Vagina (tissue), 2 donors: ENCODE data around the gene NRGN. TPM values are rescaled to one million over a fixed set of nuclear protein-coding genes. Genes with fewer than 3 reads are reported as not detected.

Experiments
- DNase-seq, 2 donors: peaks; one replicate each; pipeline ENCODE4 v3.0.0-alpha.2; 2017; ENCODE audit errors: extremely low spot score in 2 of 2
- H3K27ac ChIP-seq: fragments of 200-600 bp; sonication (generic); one replicate; pipeline ENCODE4 v1.5.1; 2019
- H3K27me3 ChIP-seq: fragments of 200-600 bp; sonication (generic); one replicate; pipeline ENCODE4 v1.5.1; 2019
- H3K36me3 ChIP-seq, 2 donors: fragments of 200-600 bp; sonication (generic); one replicate each; pipeline ENCODE4 v1.5.1; 2017 to 2019
- H3K4me1 ChIP-seq: fragments of 200-600 bp; sonication (generic); one replicate; pipeline ENCODE4 v1.5.1; 2019
- H3K4me3 ChIP-seq, 2 donors: fragments of 200-600 bp; sonication (generic); 1 replicate in 1 of 2; 2 replicates in 1 of 2; pipeline ENCODE4 v1.5.1; 2016 to 2019
- H3K9me3 ChIP-seq: fragments of 200-600 bp; sonication (generic); one replicate; pipeline ENCODE4 v1.5.1; 2019
- POLR2A ChIP-seq, 2 donors: fragments of 450-650 bp; IDR thresholded peaks; one replicate each; pipeline ENCODE4 v1.6.1; 2017; ENCODE audit warnings: antibody characterized with exemption in 2 of 2, mild to moderate bottlenecking in 2 of 2, moderate library complexity in 2 of 2
- POLR2AphosphoS5 ChIP-seq, 2 donors: sonication (generic); formaldehyde crosslinking; IDR thresholded peaks; one replicate each; pipeline ENCODE4 v1.9.0; 2017; ENCODE audit warnings: antibody characterized with exemption in 2 of 2, mild to moderate bottlenecking in 2 of 2, low read depth in 1 of 2; ENCODE audit not compliant: insufficient read depth in 1 of 2
- intact Hi-C: fragments of 100-400 bp; cut with DNase I; formaldehyde crosslinking; loops from one replicate; pipeline ENCODE4 v1.15.1; 2023
- total RNA-seq: library from RNA; depleted of rRNA; stranded (reverse); fragments of >200 nt; gene quantifications from one replicate; pipeline ENCODE4 v1.2.3, GENCODE V29; 2016
- TF ChIP-seq, protein P1 (sequence below), 3 experiments: fragments of 450-650 bp in 2 of 3; fragments of 200-600 bp in 1 of 3; sonication (generic) in 1 of 3; IDR thresholded peaks; one replicate each; pipeline ENCODE4 v1.5.1; 2017 to 2019; ENCODE audit warnings: antibody characterized with exemption in 3 of 3, mild to moderate bottlenecking in 2 of 3, moderate library complexity in 2 of 3

Gene NRGN
- total RNA-seq, 1 donor from 2014 or later = 0.98 TPM

DNA sequence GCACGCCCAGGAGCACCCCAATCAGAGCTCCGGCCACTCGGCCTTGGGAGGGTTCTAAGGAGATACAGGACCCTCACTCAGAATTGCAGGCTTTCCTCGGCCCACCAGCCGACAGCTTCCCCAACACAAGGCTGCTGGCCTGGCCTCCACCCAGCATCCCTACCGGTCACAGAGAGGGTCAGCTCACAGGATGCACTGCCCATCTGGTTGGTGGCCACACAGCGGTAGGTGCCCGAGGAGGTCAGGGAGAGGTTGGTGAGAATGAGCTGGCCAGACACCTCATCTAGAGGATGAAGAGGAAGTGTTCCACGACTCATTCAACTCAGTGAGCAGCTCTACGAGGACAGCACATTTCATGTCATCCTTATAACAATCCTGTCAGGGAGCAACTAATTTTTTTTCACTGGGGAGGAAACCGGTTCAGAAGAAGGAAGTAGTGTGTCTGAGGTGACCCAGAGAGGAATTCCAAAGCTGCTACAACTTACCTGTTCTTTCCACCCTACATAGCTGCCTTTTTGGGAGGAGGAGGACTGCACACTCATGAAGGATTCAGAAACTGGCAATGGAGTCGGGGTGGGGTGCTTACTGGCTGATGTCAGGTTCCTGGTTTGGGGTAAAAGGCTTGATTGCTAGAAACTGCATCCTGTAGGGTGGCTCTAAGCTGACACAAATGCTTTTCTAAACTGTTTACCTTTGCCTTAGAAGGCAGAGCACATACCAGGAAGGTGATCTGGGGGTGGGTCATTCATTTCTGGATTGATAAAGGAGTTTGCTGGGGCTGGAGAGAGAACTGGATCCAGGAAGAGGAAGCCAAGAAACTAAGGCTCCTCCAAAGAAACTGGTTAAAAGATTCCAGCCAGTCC, 9.0 kb downstream of the NRGN start:
- Histone ChIP-seq H3K36me3 (no peaks in the 10 kb centered on the region), H3K9me3 (no peaks in the 10 kb centered on the region), H3K27me3 (no peaks in the 10 kb centered on the region), H3K4me3 (no peak overlapping the region), H3K27ac (peak overlapping the region; percentile 20), H3K4me1 (peaks cover 22% of the 10 kb centered on the region)
- intact Hi-C loops = loop anchor here (5.0 kb wide), 1 partner anchor 76 kb away; the partner anchor contains the start of genes SIAE and SPA17
- TF ChIP-seq POLR2AphosphoS5 (IDR thresholded peaks at IDR 0.05; ENCODE audit: insufficient read depth in 1 of 2, low read depth in 1 of 2) (no peak), POLR2A (IDR thresholded peaks at IDR 0.05) (no peak)
- TF ChIP-seq, protein P1, sequence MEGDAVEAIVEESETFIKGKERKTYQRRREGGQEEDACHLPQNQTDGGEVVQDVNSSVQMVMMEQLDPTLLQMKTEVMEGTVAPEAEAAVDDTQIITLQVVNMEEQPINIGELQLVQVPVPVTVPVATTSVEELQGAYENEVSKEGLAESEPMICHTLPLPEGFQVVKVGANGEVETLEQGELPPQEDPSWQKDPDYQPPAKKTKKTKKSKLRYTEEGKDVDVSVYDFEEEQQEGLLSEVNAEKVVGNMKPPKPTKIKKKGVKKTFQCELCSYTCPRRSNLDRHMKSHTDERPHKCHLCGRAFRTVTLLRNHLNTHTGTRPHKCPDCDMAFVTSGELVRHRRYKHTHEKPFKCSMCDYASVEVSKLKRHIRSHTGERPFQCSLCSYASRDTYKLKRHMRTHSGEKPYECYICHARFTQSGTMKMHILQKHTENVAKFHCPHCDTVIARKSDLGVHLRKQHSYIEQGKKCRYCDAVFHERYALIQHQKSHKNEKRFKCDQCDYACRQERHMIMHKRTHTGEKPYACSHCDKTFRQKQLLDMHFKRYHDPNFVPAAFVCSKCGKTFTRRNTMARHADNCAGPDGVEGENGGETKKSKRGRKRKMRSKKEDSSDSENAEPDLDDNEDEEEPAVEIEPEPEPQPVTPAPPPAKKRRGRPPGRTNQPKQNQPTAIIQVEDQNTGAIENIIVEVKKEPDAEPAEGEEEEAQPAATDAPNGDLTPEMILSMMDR (IDR thresholded peaks at IDR 0.05) = no peak
- DNase-seq = peak in 1 of 2 donors; percentile 85

DNA sequence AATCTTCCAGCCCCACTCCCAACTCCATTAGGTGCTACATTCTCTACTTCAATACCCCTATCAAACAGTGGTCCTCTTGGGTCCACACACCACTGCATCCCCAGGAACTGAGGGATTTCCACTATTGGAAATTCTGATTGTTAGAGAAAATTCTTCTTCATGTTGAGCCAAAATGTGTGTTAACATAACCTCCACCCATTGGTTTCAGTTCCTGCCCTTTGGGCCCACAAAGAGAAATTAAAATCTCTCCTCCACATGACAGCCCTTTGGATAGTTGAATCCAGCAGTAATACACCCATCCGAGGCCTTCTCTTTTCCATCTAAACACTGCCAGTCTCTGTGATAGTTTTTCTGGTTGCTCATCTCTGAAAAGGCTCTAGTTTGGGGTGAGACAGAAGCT, 10.2 kb downstream of the NRGN start:
- intact Hi-C loops = loop anchor here (5.0 kb wide), 1 partner anchor 78 kb away; the partner anchor contains the start of genes SIAE and SPA17
- H3K27me3 ChIP-seq = no peaks in the 10 kb centered on the region
- H3K9me3 ChIP-seq = no peaks in the 10 kb centered on the region
- no peak overlapping the region for H3K27ac ChIP-seq
- no peak overlapping the region for H3K4me3 ChIP-seq
- TF ChIP-seq POLR2AphosphoS5 (IDR thresholded peaks at IDR 0.05; ENCODE audit: insufficient read depth in 1 of 2, low read depth in 1 of 2) = no peak
- TF ChIP-seq, protein P1 (IDR thresholded peaks at IDR 0.05) = no peak
- no peak for TF ChIP-seq POLR2A (IDR thresholded peaks at IDR 0.05)
- no peaks in the 10 kb centered on the region for H3K36me3 ChIP-seq
- H3K4me1 ChIP-seq = peaks cover 22% of the 10 kb centered on the region
- DNase-seq = no peak

GRCh38 chr11:124751391-124751740, 11.6 kb downstream of the NRGN start:
- H3K27me3 ChIP-seq = no peaks in the 10 kb centered on the region
- no peaks in the 10 kb centered on the region for H3K9me3 ChIP-seq
- DNase-seq = no peak
- TF ChIP-seq, protein P1 (IDR thresholded peaks at IDR 0.05) = no peak
- TF ChIP-seq POLR2AphosphoS5 (IDR thresholded peaks at IDR 0.05; ENCODE audit: insufficient read depth in 1 of 2, low read depth in 1 of 2) (no peak), POLR2A (IDR thresholded peaks at IDR 0.05) (no peak)
- H3K4me1 ChIP-seq = peaks cover 11% of the 10 kb centered on the region
- no peaks in the 10 kb centered on the region for H3K36me3 ChIP-seq
- H3K4me3 ChIP-seq = no peak overlapping the region
- H3K27ac ChIP-seq = no peak overlapping the region
- intact Hi-C loops = no loop called here

- H3K27ac ChIP-seq = no peak within 1 kb of the TSS
- no peaks in the 10 kb centered on the region for H3K27me3 ChIP-seq
- H3K36me3 ChIP-seq = no peaks in the 10 kb centered on the region
- DNase-seq = no peak
- TF ChIP-seq, protein P1 (IDR thresholded peaks at IDR 0.05) = no peak
- TF ChIP-seq POLR2AphosphoS5 (IDR thresholded peaks at IDR 0.05; ENCODE audit: insufficient read depth in 1 of 2, low read depth in 1 of 2) (no peak), POLR2A (IDR thresholded peaks at IDR 0.05) (no peak)
- H3K4me1 ChIP-seq = peaks cover 5% of the 10 kb centered on the region
- no peak within 1 kb of the TSS for H3K4me3 ChIP-seq
- H3K9me3 ChIP-seq = no peaks in the 10 kb centered on the region
- intact Hi-C loops = no loop called here
These were observed 12.2 kb downstream of the NRGN start, which contains the start of gene VSIG2 for GRCh38 chr11:124751741-124752470. TSS of gene VSIG2 (minus strand) at chr11:124752255. CDS start at chr11:124752137, 118 bp downstream.
